Chondrocyte (in vitro differentiated cells): ENCODE measurements around the gene RCL1. TPM values are rescaled to one million over a fixed set of nuclear protein-coding genes. Genes with fewer than 3 reads are reported as not detected.

Experiments
- DNase-seq: peaks from one replicate; pipeline ENCODE4 v3.0.0; 2021; ENCODE audit warnings: mixed read lengths, low spot score
- H3K27ac Mint-ChIP-seq: one replicate; pipeline ENCODE4 v1.8.0; 2021; ENCODE audit warnings: mild to moderate bottlenecking, moderate library complexity, mixed read lengths; ENCODE audit not compliant: unreplicated experiment
- H3K27me3 Mint-ChIP-seq: 2 replicates; pipeline ENCODE4 v1.8.0; 2021; ENCODE audit warnings: low read depth, mixed read lengths
- H3K36me3 Mint-ChIP-seq: 2 replicates; pipeline ENCODE4 v1.8.0; 2021; ENCODE audit warnings: low read depth, mixed read lengths
- H3K4me1 Mint-ChIP-seq: 2 replicates; pipeline ENCODE4 v1.8.0; 2021; ENCODE audit warnings: low read depth, mild to moderate bottlenecking, mixed read lengths
- H3K4me3 Mint-ChIP-seq: one replicate; pipeline ENCODE4 v1.8.0; 2021; ENCODE audit warnings: mild to moderate bottlenecking, moderate library complexity, mixed read lengths; ENCODE audit not compliant: unreplicated experiment
- H3K9me3 Mint-ChIP-seq: 2 replicates; pipeline ENCODE4 v1.8.0; 2021; ENCODE audit warnings: low read depth, mixed read lengths
- CTCF ChIP-seq: fragments of 200-600 bp; sonication (generic); IDR thresholded peaks from 2 replicates; pipeline ENCODE4 v1.5.0; 2021; ENCODE audit warnings: antibody characterized with exemption, mild to moderate bottlenecking, moderate library complexity
- total RNA-seq: library from RNA; stranded (reverse); gene quantifications from 3 replicates; pipeline ENCODE4 v1.2.1, GENCODE V29; 2021

Gene RCL1
- total RNA-seq, 1 donor from 2014 or later: 8.6 TPM

- Mint-ChIP-seq H3K4me1 (peaks cover 3% of the 10 kb centered on the region), H3K9me3 (no peaks in the 10 kb centered on the region), H3K36me3 (peaks cover 8% of the 10 kb centered on the region), H3K27ac (no peak overlapping the region), H3K4me3 (no peak overlapping the region), H3K27me3 (no peaks in the 10 kb centered on the region)
- no peak for TF ChIP-seq CTCF
- no peak for DNase-seq
These were observed 72.0 kb downstream of the RCL1 start for GRCh38 chr9:4864698-4865097.

- Mint-ChIP-seq H3K27ac (no peak overlapping the region), H3K4me1 (peaks cover 3% of the 10 kb centered on the region), H3K27me3 (no peaks in the 10 kb centered on the region), H3K9me3 (no peaks in the 10 kb centered on the region), H3K4me3 (no peak overlapping the region), H3K36me3 (peaks cover 6% of the 10 kb centered on the region)
- DNase-seq: no peak
- TF ChIP-seq CTCF: no peak
These were observed 72.9 kb downstream of the RCL1 start for GRCh38 chr9:4865681-4866080.

- Mint-ChIP-seq H3K4me3 (no peak overlapping the region), H3K36me3 (peaks cover 3% of the 10 kb centered on the region), H3K27ac (no peak overlapping the region), H3K9me3 (no peaks in the 10 kb centered on the region), H3K27me3 (no peaks in the 10 kb centered on the region), H3K4me1 (peaks cover 3% of the 10 kb centered on the region)
- no peak for TF ChIP-seq CTCF
- no peak for DNase-seq
These were observed 73.7 kb downstream of the RCL1 start for GRCh38 chr9:4866239-4866969.

- Mint-ChIP-seq H3K27me3 (no peaks in the 10 kb centered on the region), H3K4me1 (no peaks in the 10 kb centered on the region), H3K4me3 (no peak overlapping the region), H3K27ac (no peak overlapping the region), H3K9me3 (no peaks in the 10 kb centered on the region), H3K36me3 (peaks cover 2% of the 10 kb centered on the region)
- no peak for TF ChIP-seq CTCF
- no peak for DNase-seq
These were observed 80.3 kb downstream of the RCL1 start for GRCh38 chr9:4873066-4873465.

GRCh38 chr9:4875559-4875958 lies 82.8 kb downstream of the RCL1 start:
- H3K4me1 Mint-ChIP-seq: no peaks in the 10 kb centered on the region
- no peak overlapping the region for H3K4me3 Mint-ChIP-seq
- peaks cover 2% of the 10 kb centered on the region for H3K36me3 Mint-ChIP-seq
- no peak for DNase-seq
- no peaks in the 10 kb centered on the region for H3K27me3 Mint-ChIP-seq
- H3K27ac Mint-ChIP-seq: no peak overlapping the region
- no peak for TF ChIP-seq CTCF
- no peaks in the 10 kb centered on the region for H3K9me3 Mint-ChIP-seq
